ENCODE data around the gene UBLCP1.
A peak's percentile ranks its signal among the peaks of the same experiment; 100 is the strongest.
"Not testable (repeated sequence)": the region's sequence is repeated elsewhere in the genome, so short reads cannot be mapped to it uniquely, and the experiment has no call there.

The UBLCP1 gene

GRCh38 chr5:159262859-159263568 lies at the start of gene UBLCP1:
TSS of gene UBLCP1 (plus strand) at chr5:159263290. CDS start at chr5:159268916, 5,626 bp downstream.
- peak; percentile 88 for DNase-seq (ENCODE audit: low spot score)

- no peak for DNase-seq (ENCODE audit: low spot score)
These were observed 48.4 kb upstream of the UBLCP1 start for GRCh38 chr5:159214486-159215271.

GRCh38 chr5:159215886-159216285 lies 47.2 kb upstream of the UBLCP1 start:
- no peak for DNase-seq (ENCODE audit: low spot score)

- no peak for DNase-seq (ENCODE audit: low spot score)
These were observed 46.6 kb upstream of the UBLCP1 start for GRCh38 chr5:159216454-159216853.

GRCh38 chr5:159217236-159217635 lies 45.9 kb upstream of the UBLCP1 start:
- DNase-seq (ENCODE audit: low spot score) = no peak

GRCh38 chr5:159218595-159219023 lies 44.5 kb upstream of the UBLCP1 start:
- DNase-seq (ENCODE audit: low spot score) = no peak

- no peak for DNase-seq (ENCODE audit: low spot score)
These were observed 42.9 kb upstream of the UBLCP1 start for GRCh38 chr5:159220206-159220605.

- no peak for DNase-seq (ENCODE audit: low spot score)
These were observed 39.6 kb upstream of the UBLCP1 start for GRCh38 chr5:159223469-159223868.

GRCh38 chr5:159224471-159224870 lies 38.6 kb upstream of the UBLCP1 start:
- no peak for DNase-seq (ENCODE audit: low spot score)

GRCh38 chr5:159226451-159226850 lies 36.6 kb upstream of the UBLCP1 start:
- no peak for DNase-seq (ENCODE audit: low spot score)

- DNase-seq (ENCODE audit: low spot score) = no peak
These were observed 35.6 kb upstream of the UBLCP1 start for GRCh38 chr5:159227452-159227851.

- DNase-seq (ENCODE audit: low spot score) = not testable (repeated sequence)
These were observed 35.0 kb upstream of the UBLCP1 start for GRCh38 chr5:159228097-159228496.

- no peak for DNase-seq (ENCODE audit: low spot score)
These were observed 32.4 kb upstream of the UBLCP1 start for GRCh38 chr5:159230657-159231056.

GRCh38 chr5:159231167-159231566 lies 31.9 kb upstream of the UBLCP1 start:
- DNase-seq (ENCODE audit: low spot score) = no peak

GRCh38 chr5:159235871-159236520 lies 27.1 kb upstream of the UBLCP1 start:
- not testable (repeated sequence) for DNase-seq (ENCODE audit: low spot score)

GRCh38 chr5:159240301-159240870 lies 22.7 kb upstream of the UBLCP1 start:
- no peak for DNase-seq (ENCODE audit: low spot score)

- no peak for DNase-seq (ENCODE audit: low spot score)
These were observed 21.0 kb upstream of the UBLCP1 start for GRCh38 chr5:159241946-159242552.

- DNase-seq (ENCODE audit: low spot score) = no peak
These were observed 20.4 kb upstream of the UBLCP1 start for GRCh38 chr5:159242656-159243055.

- no peak for DNase-seq (ENCODE audit: low spot score)
These were observed 19.7 kb upstream of the UBLCP1 start for GRCh38 chr5:159243385-159243784.

- DNase-seq (ENCODE audit: low spot score) = no peak
These were observed 18.9 kb upstream of the UBLCP1 start for GRCh38 chr5:159244163-159244562.

GRCh38 chr5:159244890-159245289 lies 18.2 kb upstream of the UBLCP1 start:
- DNase-seq (ENCODE audit: low spot score) = no peak

- no peak for DNase-seq (ENCODE audit: low spot score)
These were observed 13.9 kb upstream of the UBLCP1 start for GRCh38 chr5:159249158-159249557.

All from D341Med (cell line).